GM18526 (cell line): ENCODE measurements around the gene PAX2.

Experiments used
- POLR2A ChIP-seq: IDR thresholded peaks from 3 replicates; pipeline ENCODE4 v1.6.1; 2011; ENCODE audit not compliant: insufficient read length; ENCODE audit errors: extremely low read depth

PAX2 gene

DNA sequence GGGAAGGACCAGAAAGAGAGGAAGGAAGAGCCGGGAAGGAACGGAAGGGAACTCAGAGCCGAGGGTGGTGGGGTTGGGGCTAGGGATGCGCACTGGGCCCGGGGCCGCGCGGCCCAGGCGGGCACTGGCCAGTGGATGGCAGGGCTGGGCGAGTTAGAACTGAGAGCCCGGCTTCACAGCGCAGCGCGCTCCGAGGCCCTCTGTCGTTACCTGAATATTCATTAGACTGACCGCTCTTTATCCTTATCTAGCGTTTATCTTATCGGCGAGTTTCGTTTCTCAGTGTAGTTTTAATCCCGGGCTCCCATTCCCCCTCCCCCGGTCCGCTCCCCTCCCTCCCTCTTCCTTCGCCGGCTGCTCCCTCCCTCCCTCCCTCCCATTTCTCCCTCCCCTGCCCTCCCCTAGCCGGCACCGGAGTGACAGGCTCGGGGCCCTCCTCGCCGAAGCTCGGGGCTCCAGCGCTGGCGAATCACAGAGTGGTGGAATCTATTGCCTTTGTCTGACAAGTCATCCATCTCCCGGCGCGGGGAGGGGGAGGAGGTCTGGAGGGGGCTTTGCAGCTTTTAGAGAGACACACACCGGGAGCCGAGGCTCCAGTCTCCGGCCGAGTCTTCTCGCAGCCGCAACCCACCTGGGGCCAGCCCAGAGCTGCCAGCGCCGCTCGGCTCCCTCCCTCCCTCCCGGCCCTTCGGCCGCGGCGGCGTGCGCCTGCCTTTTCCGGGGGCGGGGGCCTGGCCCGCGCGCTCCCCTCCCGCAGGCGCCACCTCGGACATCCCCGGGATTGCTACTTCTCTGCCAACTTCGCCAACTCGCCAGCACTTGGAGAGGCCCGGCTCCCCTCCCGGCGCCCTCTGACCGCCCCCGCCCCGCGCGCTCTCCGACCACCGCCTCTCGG lies at the start of gene PAX2:
Gene PAX2, plus strand, starts transcription at position 596 of the 895 bp plus-strand sequence. CDS start 679 bp downstream, outside the sequence.
- TF ChIP-seq POLR2A = no peak

DNA sequence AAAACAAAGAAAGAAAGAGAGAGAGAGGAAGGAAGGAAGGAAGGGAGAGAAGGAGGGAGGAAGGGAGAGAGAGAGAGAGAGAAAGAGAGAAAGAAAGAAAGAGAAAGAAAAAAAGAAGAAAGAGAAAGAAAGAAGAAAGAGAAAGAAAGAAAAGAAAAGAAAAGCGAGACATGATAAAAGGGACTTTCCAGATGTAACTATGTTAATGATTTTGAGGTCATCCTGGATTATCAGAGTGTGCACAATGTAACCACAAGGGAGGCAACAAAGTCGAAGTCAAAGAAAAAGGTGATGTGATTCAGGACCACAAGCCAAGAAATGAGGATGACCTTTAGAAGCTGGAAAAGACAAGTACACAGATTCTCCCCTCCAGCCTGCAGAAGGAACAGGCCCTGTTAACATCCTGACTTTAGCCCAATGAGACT lies 48.9 kb upstream of the PAX2 start:
- no peak for TF ChIP-seq POLR2A

DNA sequence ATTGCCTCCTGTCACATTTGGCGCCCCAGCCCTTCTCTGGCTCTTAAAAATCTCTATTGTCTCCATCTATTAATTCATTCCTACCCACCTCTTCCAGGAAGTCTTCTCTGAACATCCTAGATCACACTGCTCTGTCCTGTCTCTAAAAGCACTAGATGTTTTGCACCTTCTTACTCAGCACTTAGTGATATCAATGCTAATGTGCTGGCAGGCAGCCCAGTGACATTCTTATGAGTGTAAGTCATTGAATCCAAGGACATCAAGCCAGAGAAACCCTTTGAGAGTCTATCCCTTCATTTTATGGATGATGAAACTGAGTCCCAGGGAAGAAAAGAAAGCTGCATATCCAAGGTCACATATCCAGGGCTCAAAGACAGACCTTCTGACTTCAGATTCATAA lies 48.3 kb upstream of the PAX2 start:
- no peak for TF ChIP-seq POLR2A

DNA sequence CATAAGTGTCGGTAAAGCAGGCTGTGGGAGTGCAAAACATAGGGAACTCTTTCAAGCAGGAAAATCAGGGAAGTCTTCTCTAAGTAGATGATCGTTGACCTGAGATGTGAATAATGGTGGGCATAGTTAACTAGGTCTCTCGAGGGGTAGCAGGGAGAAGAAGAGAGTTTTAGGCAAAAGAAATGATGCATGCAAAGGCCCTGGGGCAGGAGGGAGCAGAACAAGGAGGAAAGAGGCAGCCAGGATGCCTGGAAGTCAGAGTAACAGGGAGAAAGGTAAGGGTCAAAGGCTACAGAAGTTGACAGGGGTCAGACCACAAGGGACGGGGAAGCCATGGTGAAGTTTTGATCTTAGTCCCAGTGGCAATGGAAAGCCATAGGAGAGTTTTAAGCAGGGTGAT lies 47.8 kb upstream of the PAX2 start:
- no peak for TF ChIP-seq POLR2A

DNA sequence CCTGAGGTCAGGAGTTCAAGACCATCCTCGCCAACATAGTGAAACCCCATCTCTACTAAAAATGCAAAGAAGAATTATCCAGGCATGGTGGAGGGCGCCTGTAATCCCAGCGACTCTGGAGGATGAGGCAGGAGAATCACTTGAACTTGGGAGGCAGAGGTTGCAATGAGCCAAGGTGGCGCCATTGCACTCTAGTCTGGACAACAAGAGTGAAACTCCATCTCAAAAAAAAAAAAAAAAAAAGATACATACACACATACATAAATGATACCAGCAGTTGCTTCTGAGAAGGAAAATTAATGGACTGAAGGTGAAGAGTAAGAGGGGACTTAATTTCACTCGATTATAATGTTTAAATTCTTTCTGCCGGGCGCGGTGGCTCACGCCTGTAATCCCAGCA lies 40.2 kb upstream of the PAX2 start:
- TF ChIP-seq POLR2A = no peak

DNA sequence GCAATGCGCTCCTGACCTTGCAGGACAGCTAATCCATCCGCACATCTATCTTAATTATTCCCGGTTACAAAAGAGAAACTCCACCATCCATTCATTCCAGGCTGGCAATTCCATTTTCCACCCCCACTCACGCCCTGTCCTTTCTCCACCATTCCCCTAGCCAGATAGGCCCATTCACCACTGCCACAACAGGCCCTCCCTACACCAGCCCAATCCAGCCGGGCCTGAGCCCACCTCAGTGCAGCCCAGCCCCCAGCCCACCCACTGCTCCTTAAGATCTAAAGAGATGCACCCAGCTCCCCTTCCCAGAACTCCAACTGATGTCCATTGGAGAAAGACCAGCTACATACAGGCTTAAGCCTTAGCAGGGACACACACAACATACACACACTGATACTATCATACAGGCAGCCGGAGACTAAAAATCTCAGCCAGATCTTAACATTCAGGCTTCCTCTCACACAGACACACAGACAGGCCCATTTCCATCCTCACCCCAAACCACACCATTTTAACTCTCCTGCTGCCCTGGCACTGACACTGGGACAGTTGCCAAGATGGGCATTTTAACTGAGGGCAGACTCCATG lies 38.0 kb upstream of the PAX2 start:
- TF ChIP-seq POLR2A = no peak

DNA sequence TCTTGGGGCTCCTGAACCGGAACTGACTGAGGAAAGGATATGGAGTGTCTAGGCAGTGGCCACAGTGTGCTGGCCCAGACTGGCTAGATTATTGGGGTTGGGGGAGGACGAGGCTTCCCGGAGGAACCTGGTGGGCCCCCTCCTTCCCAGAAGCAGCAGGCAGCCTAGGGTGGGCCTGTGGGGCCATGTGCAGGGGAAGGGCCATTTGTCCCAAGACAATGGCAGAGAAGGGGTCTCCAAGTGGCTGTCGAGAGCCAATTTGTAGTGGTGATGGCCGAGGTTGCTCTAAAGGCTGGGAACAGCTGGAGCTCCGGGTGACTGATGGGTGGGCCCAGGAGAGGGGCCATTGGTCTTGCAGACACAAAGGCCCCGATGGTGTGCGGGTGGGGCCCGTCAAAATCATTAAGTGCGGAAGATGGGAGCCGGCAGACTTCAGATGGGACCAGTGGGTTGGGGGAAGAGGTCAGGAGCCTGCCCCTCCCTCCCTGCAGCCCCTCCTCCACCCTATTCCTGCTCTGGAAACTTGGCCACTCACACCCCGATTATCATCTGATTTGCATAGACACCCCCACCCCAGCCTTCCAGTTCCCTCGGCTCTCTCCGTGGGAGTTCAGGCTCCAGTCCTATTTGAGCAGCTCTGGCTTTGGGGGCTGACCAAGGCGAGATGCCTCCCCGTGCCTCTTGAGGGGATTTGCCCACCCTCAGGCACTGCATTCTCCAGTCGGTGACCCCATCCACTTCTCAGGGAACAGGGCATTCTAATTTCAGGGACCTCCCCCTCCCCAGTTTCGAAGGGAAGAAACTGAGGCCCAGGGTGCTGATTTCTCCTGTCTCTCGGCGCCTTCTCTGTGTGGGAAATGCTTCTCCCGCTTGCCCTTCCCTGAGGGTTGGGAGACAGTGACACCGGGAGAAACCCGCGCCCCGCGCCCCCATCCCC lies 36.0 kb upstream of the PAX2 start:
- no peak for TF ChIP-seq POLR2A

DNA sequence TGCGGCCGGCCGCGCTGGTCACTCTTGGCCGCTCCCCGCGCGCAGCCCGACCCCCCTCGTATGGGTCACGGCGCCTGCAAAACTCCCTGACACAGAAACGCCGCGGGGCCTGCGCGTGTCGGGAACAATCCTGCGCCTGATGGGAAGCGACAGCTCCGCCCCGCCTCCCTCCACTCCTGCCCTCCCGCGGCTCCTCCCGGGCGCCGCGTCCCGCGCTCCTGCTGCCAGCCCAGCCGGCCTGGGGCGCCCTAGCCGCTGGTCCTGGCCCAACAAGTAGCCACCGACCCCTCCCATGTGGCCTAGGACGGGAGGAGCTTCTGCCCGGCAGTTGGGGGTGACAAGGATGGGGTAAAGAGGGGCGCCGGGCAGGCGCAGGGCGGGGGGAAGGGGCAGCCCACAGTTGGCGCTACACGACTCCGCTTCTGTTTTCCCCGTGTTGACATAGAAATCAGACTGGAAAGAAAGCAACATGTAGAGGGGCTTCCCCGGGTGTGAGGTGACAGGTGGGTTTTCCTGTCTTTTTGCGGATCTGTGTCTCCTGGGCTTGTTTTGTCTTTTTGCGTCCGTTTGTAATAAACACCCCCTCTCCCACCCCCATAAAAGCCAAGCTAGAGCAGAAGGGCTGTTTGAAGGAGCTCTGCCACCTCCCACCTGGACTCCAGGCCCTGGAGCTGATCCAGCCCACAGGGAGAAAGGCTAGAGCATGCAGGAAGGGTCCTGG lies 35.1 kb upstream of the PAX2 start:
- TF ChIP-seq POLR2A = no peak

DNA sequence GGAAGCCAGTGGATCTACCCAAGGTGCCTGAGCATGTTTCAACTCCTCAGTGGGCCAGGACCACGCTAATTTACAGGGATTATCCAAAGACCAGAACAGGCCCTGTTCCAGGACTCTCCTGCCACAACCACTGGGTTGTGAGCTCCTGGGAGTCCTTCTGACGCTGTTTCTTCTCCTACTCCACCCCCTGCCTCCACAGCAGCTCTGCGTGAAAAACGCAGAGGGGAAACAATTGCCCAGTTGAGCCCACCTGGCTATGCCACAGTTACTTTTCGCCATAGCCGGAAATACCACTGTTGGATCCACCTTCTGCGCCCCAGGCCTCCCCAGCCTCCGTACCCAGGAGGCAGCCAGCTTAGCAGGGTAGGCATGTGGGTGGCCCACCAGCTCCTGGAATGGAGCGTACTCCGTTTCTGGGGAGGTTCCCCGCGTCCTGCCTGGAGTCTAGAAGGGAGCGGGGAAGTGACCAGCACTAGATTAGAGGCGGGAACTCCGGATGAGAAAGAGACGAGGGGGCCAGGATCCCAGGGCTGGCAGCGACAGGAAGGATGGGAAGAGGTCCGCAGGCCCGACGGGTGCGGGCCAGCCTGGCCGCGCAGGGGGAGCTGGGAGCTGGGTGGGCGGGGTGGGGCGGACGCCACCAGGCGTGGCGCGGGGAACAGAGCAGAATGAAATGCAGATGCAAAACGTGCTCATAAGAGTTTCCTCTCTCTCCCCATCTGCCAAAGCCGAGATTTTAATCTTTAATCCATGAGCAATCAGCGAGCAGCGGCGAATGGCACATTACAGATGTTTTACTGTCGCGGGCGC lies 32.1 kb upstream of the PAX2 start:
- TF ChIP-seq POLR2A = no peak

DNA sequence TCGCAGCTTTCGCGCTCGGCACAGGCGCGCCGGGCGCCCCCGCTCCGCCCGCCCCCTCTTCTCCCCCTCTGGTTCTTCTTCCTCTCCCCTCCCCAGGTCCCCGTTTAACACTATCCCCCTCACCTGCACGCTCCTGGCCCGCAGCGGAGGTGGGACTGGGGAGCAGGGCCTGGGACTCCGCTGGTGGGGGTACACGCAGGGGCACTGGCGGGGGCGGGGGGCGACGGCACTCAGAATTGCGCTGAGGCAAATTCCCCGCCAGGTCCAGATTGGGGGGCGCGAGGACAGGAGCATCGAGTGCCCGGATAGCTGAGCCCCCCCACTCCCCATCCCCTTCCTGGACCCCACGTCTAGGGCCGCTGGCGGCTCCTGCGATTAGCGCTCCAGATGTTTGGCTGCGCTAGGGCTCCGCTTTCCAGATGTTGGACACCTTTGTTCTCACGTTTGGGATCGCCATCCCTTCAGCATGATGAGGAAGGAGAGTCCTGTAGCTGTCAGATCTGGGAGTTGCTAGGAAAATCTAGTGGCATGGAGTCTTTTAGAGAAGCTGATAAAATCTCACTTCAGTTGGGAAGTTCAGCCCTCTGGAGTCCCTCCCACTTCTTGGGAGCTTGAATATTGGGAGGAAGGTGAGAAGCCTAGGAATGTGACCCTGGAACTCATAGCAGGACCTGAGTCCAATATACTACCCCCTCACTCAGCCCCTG lies 31.4 kb upstream of the PAX2 start:
- TF ChIP-seq POLR2A = no peak

DNA sequence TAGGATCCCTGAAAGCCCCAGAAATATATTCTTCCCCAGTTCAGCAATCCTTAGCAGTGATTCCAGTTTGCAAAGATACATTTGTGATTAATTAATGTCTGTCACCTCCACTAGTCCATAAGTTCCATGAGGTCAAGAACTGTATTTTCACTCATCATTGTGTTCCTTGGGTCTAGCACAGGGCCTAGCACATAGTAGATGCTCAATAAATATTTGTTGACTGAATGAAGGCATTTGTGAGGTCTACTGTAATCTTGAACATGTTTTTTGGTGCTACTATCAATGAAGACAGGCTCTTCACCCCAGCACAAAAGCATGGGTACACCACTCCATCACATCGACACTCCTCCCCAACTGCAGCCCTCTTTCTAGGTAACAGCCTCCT lies 30.8 kb upstream of the PAX2 start:
- TF ChIP-seq POLR2A = no peak

DNA sequence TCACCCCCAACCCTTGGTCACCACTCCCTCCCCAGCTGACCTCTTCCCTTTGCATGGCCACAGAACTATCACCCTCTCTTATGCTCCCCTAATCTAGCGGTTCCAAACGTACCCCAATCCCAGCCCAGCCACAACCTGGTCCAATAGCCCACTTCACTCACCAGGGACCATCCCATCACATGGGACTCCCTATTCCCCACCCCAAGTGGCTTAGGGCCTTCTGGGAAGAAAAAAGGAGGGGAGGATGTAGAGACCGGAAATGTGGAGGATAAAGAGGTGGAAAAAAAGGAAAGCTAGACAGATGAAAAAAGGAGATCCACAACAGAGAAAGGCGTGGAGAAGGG lies 30.3 kb upstream of the PAX2 start:
- no peak for TF ChIP-seq POLR2A
